ENCODE measurements around the gene ZNF446.

GRCh38 chr19:58500242-58500641 is 24.1 kb downstream of the ZNF446 start:
- TF ChIP-seq POLR2A (IDR thresholded peaks at IDR 0.05): no peak
- TF ChIP-seq CTCF (IDR thresholded peaks at IDR 0.05): no peak
